A172 (cell line): ENCODE results near the gene AUNIP. TPM values are rescaled to one million over a fixed set of nuclear protein-coding genes. Genes with fewer than 3 reads are reported as not detected.
"Not testable (repeated sequence)": the region's sequence is repeated elsewhere in the genome, so short reads cannot be mapped to it uniquely, and the experiment has no call there.

ENCODE experiments used
- DNase-seq: peaks from one replicate; pipeline ENCODE4 v3.0.0-alpha.2; 2015; ENCODE audit warnings: low spot score
- total RNA-seq: library from RNA; depleted of rRNA; stranded (reverse); fragments of >200 nt; shearing (Covaris generic); gene quantifications from 2 replicates; pipeline ENCODE4 v1.2.3, GENCODE V29; 2014

AUNIP gene
- total RNA-seq, 1 experiment from 2014 or later: 4.8 TPM

DNA sequence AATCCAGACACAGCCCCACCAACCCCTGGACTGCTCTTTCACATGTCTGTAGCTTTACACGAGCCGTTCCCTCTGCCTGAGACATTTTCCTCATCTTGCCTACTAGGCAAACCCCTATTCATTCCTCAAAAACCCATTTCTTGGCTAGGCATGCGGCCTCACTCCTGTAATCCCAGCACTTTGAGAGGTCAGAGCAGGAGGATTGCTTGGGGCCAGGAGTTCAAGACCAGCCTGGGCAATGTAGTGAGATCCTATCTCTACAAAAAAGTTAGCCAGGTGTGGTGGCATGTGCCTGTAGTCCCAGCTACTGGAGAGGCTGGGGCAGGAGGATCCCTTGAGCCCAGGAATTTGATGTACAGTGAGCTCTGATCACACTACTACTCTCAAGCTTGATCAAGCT is 5.2 kb upstream of the AUNIP start:
- no peak for DNase-seq

DNA sequence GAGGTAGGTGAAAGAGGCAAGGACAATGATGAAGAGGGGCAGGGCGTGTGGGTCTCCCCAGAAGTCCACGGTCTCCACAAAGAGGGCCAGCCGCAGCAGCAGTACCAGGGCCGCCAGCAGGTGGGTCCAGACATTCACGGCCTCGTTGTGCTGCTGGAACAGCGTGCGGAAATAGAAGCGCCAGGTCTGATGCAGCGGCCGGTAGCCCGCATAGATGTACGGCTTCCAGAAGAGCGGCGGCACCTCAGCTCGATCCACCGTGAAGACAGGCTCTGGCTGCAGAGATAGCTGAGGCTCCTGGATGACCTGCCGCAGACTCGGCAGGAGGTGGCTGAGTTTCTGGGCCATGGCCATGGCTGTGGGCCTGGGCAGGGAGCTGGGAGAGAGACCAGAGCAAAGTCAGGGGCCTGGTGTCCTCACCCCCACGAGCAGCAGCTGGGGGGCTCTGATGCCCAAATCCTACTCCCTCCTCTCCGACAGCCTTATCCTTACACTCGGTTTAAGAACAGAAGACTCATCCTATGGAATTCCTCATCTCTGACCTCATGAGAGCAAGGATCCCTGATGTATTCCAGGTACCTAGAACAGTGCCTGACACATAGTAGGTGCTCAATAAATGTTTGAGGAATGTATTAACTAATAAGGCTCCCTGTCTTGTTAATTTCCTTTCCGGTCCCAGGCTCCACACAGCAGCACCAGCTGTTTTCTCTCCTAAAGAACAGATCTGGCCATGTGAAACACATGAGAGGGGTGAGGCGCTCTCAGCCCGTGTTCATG is 4.4 kb upstream of the AUNIP start:
- DNase-seq: no peak

DNA sequence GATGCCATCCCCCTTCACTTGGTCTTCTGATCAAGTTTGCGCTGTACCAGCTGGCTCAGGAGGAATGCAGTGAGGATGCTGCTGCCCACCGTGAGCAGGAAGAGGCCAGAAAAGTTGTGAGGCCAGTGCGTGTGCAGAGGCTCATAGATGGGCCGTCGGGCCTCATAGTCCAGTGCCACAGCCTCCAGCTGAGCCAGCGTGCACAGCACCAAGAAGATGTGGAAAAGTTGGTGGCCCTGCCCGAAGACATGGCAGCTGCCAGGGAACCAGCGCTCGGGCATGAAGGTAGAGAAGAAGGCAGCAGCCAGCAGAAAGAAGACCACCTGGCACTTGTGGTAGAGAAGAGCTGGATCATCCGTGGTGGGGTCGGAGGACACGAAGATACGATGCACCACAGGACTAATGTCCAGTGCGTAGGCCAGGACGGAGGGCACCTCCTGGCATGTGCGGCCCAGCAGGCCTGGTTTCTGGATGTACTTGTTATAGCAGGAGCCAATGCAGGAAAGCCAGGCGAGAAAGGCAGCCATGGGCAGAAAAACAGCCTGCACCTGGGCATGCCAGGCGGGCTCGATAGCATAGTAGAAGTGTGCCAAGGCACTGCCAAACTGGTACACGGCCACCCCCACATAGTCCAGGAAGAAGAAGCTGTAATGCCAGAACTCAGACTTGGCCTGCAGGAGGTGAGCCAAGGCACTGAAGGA is 3.7 kb upstream of the AUNIP start:
- DNase-seq: no peak

DNA sequence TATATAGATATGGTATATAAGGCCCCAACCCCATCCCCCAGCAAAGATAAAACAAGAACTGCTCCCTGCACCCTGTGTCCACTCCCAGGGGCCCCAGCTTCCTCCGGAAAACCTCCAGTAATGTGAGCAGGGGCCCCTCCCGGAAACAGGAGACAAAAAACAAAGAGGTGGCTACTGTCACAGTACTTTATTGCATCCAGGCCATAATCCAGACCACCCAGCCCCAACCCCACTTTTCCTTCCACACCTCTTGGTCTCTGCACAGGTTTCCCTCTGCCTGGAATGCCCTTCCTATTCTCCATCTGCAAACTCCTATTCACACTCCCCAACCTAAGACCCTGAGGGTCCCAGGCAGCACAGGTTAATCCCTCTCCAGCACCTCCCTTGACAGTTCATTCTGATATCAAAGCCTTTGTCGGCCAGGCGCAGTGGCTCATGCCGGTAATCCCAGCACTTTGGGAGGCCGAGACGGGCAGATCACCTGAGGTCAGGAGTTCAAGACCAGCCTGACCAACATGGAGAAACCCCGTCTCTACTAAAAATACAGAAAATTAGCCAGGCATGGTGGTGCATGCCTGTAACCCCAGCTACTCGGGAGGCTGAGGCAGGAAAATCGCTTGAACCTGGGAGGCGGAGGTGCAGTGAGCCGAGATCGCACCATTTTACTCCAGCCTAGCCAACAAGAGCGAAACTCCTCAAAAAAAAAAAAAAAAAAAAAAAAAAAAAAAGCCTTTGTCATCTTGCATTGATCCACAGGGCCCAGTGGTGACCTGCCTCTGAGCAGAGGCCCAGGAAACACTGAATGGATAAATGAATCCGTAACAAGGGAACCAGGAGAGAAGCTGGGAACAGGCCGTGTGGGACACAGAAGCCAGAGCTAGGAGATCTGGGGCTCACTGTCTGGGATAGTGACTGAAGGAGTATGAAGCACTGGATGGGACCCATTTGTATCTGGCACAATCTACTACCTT is 2.3 kb upstream of the AUNIP start:
- DNase-seq: no peak

DNA sequence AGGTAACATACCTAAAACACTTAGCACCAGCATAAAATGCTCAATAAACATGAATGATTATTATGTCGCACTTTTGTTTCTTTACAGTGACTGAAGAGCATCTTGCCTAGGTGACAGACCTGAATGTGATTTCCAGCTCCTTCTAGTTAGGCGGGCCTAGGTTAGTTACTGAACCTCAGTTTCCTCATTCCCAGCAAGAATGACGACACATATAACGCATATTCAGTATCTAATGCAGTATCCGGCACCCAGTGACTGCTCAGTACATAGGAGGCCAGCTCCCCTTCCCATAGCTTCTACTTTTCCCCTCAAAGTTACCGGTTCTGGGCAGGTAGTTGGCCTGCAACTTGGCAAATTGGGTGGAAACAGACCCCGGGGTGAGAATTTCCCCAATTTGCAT is 763 bp downstream of the AUNIP start:
- DNase-seq: no peak

DNA sequence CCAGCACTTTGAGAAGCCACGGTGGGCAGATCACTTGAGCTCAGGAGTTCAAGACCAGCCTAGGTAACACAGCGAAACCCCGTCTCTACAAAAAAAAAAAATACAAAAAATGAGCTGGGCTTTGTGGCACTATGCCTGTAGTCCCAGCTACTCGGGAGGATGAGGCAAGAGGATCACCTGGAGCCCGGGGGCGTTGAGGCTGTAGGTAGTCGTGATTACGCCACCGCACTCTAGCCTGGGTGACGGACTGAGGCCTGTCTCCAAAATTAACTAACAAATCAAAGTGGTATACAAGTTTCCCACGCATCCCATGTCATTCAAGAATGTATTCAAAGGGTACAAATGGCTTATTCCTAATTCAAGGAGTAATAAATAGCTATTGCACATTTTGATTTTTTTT is 2.4 kb downstream of the AUNIP start:
- no peak for DNase-seq

DNA sequence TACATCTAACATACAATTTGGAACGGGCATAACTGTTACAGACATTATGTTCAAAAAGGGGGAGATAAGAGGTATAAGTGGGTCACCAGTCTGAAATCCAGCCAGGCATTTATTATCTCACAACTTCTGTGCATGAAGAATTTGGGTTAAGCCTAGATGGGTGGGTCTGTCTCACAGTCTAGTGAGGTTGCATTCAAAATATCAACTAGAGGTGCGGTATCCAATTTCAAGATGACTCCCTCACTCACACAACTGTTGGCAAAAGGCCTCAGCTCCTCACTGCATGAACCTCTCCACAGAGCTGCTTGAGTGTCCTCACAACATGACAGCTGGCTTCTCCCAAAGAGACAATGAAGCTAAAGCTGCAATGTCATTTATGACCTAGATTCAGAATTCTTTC is 4.7 kb downstream of the AUNIP start:
- no peak for DNase-seq

DNA sequence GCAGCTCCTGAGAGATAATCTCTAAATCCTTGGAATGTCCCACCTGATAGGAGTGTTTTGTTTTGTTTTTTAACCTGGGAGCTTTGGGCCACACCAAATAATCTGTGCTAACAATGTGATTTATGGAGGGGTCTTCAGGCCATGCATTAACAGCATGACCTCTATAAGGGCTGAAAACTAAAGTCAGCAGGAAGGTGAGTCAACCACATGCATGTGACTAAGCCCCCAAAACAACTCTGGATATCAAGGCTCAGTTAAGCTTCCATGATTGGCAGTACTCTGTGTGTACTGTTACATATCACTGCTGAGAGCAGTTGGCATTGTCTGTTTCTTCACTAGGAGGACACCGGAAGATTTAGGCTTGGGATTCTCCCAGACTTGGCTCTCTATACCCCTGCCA is 10.7 kb downstream of the AUNIP start:
- no peak for DNase-seq

DNA sequence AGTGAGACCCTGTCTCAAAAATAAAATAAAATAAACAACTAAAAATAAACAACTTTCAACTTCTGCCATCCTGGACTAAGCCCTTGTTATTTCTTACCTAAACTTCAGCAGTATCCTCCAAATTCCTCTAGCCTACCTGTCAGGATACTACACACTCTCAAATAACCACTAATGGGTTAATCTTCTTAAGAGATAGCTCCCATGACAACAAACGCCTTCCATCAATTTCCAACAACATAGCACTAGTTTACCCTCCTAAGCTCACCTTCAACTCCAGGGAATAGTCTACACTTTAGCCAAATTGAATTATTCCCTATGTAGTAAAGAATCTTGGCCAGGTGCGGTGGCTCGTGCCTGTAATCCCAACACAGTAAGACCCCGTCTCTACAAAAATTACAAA is 11.3 kb downstream of the AUNIP start:
- no peak for DNase-seq

DNA sequence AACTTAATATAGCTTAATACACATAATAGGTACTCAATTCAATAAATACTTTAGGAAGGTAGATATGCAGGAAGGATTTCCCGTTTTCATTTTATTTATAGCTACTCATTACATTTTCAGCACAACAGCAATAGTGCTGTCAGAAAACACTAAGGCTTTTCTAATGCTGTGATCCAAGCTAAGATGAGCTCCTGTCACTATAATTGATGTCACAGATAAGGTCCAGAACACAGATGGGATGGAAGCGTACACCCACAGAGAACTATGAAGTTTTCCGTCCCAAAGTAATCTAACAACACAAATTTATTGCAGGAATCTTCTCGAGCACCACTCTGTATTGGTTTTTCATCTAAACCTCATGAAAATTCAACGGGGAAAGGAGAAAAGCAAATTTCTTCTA is 13.6 kb downstream of the AUNIP start:
- DNase-seq: no peak

DNA sequence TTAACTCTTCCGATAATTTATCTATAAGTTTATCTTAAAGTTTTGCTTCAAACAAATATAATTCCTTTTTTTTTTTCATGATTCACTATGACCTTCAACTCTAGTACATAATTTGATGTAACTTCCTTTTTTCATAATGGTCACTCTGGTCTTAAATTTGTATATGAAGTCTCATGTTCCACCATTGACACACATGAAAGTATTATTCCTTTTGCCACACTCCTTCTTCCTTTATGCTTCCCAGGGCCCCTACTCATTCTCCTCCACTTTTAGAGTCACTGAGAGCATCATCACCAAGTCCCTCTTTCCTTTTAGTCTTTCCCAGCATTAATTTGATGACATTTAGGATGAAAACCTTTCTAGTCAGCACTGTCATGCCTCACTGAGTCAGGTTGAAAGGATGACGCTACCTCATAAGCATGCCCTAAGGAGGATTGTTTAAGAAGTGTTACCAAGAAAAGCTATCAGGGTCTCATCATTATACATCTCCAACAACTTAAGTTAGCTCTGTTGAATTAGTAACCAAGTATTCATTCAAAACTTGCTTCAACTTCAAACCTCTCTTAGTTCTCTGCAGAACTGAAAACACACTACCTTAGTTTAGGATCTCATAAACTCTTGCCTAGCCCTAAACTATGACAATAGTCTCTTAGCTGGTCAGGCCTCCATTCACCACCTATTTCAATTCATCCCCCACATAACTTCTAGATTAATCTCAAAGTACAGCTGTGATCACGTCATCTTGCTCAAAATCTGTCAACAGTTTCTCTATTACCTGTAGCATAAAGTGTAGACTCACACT is 14.5 kb downstream of the AUNIP start:
- DNase-seq: no peak

DNA sequence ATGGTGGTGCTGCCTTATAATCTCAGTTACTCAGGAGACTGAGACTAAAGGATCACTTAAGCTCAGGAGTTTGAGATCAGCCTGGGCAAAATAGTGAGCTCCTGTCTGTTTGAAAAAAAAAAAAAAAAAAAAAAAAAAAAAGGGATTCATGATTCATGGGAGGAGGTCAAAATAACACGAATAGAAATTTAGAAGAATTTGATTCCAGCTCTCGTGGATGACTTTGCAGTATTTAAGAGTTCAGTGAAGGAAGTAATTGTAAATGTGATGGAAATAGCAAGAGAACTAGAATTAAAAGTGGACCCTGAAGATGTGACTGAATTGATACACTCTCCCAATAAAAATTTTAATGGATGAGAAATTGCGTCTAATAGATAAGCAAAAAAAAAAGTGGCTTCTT is 15.8 kb downstream of the AUNIP start:
- no peak for DNase-seq

DNA sequence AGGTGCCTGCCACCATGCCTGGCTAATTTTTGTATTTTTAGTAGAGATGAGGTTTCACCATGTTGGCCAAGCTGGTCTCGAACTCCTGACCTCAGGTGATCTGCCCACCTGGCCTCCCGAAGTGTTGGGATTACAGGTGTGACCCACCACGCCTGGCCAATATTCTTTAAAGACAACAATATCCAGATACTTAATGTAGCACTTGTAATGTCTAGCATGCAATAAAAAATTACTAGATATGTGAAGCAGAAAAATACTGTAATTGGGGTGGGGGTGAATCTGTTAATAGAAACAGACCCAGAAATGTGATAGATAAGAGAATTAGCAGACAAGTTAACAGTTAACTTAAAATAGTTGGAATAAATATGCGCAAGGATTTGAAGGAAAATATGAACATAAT is 19.4 kb downstream of the AUNIP start:
- DNase-seq: not testable (repeated sequence)

DNA sequence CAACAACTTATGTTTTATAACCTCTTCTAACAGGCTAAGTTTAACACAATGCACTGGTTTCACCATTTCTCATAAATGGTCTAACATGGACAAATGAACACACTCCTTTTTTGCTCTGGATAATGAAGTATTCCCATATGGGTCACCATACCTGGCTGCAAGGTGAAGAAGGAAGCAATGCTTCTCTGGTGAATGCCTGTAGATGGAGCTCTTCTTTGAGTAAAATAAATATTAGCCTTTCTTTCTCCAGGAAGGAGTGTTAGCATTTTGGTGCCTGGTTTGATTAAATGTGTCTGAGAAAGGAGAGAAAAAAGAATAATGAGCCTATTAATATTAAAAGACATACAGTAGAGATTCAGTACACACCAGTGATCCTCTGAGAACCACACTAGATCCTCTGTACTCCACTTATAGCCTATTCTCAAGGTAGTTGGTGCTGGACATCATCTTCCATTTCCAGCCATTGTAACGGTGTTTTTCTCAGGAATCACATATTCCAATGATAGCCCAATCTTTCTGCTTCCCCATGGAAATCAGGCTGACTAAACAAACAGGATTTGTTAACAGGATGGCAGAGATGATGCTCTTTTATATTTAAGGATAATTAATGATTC is 21.9 kb downstream of the AUNIP start:
- DNase-seq: no peak

DNA sequence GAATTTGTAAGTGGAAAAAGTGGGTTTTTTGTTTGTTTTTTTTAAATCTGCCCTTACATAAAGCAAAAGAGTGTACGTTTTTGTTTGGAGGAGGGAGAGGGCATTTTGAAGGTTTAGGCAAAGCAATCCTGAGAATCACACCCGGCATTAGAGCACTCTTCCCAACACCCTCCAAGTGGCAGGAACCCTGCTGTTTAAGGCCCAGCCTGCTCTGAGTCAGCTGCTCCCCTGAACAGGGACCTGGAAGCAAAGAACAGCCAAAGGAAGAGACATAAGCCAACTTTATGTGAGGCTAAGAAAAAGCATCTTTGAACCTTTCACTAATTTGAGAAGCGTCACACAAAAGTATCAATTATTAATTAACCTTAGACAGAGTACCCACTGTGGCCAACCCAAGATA is 22.6 kb downstream of the AUNIP start:
- DNase-seq: no peak

DNA sequence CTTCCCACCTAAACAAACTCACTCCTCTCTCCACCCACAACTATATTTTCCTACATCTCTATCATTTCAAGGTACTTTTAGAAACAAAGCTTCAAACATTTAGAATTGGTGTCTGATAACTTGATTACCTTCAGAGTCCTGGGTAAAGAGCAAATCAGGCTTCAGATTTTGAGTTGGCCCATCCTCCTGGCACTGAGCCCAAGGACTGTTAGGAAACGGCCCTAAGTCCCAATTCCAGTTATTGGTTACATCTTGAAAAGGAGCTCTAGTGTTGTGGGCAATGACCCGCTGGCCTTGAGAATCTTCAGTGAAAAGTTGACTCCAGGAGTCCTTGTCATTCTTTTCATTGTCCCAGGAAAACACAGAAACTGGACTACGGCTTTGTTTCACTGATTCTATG is 24.4 kb downstream of the AUNIP start:
- DNase-seq: no peak

DNA sequence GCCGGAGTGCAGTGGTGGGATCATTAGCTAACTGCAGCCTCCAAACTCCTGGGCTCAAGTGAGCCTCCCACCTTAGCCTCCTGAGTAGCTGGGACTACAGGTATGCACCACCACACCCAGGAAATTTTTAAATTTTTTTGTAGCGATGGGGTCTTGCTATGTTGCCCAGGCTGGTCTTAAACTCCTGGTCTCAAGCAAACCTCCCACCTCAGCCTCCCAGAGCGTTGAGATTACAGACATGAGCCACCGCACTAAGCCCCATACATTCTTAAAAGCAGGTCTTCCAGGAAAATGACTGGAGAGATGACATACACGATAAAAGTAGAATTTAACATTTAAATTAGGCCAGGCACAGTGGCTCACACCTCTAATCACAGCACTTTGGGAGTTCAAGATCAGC is 26.1 kb downstream of the AUNIP start:
- DNase-seq: no peak

DNA sequence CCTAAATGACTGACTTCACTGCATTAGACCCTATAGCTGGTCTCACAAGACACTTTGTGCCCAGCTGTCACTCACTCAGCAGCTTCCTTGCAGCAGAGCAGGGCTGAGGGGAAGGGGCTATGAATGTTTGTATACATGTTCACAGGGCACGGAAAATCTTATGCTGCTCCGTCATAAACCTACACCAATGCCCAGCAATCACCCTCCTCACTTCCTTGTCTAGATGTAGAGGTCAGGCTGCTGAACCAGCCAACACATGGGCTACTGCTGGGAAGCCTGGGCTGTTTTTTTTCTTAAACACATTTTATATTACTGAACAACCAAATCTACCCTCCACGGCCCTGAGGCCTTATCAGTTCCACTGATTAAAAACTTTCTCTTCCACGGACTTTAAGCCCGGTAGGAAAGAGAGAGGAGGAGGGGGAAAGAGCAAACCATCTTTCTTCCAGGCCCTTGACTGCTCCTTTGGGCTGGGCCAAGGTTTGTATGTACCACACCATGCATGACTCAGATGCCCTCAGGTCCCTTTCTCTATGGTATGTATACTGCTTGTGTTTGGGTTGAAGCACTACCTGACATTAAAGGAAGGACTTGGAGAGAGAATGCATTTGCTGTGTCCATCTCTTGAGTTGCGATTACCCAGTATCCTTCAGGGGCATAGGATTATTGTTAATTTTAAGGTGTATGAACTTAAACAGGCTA is 26.8 kb downstream of the AUNIP start:
- no peak for DNase-seq

DNA sequence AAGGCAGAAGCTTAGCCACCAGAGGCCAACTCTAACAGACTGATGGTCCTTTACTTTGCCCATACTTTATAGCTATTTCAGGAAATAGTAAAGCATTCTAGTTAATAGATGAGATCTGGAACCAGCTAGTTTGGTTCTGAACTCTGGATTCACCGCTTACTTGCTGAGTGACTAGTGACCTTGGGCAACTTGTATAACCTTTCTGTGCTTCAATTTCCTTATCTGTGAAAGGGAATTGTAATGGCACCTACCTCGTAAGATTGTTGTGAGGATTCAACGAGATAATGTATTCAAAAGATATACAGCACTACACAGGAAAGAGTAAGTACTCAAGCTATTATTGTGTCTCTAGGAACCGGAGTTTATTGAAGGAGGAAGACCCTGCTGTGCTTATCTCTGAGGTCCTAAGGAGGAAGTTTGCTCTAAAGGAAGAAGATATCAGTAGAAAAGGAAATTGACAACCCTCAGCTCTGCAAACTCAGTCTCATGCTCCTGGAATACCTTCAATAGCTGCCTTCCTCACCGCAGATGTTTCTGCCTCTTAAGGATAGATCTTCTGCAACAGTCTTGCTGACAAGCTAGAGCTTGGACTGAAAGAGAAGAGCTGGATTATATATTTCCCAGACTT is 27.6 kb downstream of the AUNIP start:
- DNase-seq: no peak

DNA sequence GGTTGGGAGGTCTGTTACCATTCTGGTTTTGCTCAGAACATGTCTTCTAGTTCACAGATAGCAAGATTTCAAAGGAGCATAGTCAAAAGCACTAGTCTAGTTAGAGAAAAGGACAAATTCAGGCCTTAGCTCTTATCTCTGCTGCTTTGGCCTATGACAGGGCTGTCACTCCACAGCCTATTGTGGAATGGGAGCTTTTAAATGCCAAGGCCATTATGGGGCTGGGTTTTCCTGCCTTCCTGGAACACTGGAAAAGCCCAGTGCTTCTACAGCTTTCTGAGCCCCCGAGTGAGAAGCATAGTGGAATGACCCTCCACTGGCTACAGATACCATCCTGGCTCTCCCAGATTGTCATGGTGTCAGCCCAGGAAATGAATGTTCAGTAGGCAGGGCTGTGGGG is 30.2 kb downstream of the AUNIP start:
- DNase-seq: no peak
